NCI-H1092 (cell line): Measurements from ENCODE around the gene SPATA13.

ENCODE experiments used
- DNase-seq: peaks from one replicate; lab custom pipeline; 2025; lab: John Stamatoyannopoulos, UW

Gene SPATA13

DNA sequence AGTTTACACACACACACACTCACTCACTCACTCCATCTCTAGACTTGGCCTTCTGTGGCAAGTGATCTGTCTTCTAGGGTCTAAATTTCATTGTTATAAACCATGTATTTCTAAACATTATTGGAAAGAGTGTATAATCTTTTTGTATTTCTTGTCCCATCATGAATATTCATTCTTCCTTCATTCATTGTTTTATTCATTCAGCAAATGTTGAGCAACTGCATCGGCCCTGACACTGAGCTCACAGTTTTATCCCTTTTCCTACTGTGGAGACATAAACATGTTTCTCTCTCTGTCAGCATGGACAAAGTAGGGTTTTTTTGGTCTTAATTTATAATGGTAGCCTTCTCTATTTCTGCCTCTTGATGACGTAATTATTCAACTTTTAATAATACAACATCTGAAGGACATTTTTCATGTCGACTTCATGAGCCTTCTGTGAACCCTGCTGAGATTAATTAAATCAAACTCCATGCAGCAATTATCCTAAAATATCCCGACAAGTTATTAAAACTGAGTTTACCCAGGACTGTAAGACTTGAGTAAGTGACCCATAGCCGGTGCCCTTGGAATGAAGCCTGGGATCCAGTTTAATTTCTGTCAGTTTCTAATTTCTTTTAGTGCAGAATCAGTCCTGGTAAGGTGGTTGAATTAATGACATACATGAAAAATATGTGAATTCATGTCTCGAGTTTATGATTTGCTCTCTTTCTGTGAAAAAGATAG, 7.3 kb downstream of the SPATA13 start:
- DNase-seq, result no peak

DNA sequence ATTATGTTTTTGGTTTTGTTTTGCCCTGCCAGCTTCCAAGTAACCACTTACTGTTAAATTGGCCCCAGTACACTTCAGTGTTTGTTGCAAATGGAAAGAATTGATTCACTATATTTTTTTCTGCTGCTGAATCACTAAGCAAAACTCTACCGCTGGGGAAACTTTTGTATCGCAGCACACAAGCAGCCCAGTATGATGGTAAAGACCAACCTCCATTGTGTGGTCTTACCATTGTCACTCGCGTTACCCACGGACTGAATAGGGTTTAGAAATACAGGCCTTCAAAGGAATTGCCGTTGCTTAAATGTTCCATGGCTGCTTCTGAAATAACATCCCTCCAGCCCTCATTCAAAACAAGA, 7.9 kb downstream of the SPATA13 start:
- DNase-seq, result no peak

DNA sequence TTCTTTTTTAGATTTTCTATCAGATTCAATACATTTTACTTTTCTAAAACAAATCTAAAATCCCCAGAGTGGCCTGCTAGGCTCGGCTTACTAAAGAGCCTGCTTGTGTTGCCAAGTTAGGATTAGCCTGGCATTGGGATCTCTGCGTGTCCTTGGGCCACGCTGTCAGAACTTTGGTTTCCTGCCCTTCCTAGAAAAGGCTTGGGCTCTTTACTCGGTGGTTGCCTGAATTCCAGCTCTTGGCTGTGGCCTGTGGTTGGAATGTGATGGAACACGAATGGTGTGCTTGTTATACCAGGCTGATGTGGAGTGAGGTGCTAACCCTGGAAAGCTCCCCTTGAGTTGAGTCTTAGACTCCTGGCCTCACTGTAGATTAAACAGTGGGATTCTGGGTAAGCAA, 8.5 kb downstream of the SPATA13 start:
- no peak for DNase-seq

DNA sequence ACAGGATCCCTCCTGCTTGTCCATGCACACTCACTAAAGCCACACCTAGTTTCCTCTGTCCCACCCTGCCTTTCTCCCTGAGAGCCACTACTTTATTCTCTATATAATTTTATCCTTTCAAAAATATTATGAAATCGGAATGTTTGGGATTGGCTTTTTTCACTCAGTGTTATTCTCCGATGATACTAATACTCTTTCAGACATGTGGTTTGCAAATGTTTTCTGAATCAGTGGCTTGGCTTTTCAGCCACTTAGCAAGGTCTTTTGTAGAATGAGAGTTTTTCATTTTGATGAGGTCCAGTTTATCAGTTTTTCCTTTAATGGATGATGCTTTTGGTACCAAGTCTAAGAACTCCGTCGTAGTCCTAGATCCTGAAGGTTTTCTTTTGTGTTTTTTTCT, 11.6 kb downstream of the SPATA13 start:
- no peak for DNase-seq

DNA sequence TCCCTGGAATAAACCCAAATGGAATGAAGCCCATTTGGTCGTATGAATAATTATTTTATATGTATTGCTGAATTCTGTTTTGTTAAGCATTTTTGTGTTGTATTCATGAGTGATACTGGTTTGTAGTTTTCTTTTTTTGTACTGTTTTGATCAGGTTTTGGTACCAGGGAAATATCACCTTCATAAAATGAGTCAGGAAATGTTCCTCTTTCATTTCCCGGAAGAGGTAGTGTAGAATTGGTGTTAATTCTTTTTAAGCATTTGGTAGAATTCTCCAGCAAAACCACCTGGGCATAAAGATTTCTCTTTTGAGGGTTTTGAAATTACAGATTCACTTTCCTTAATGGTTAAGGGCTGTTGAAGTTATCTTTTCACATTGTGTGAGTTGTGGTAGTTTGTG, 13.3 kb downstream of the SPATA13 start:
- no peak for DNase-seq

DNA sequence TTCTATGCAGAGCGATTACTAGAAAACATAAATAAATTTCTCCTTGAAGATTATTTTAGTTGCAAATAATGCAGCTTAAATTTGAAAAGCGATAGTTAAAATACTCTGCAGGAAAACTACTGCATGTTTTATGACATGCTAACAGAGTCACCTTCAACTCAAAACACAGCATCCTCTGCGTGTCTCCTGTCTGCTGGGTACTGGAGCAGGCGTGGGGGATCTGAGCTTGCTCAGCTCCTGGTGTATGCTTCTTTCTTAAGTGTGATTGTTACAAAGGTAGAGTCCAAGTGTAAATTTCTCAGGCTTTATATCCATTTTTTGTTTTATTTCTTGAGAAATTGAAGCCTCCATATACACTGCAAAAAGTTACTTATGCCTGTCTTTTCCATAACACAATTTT, 15.3 kb downstream of the SPATA13 start:
- DNase-seq, result no peak

DNA sequence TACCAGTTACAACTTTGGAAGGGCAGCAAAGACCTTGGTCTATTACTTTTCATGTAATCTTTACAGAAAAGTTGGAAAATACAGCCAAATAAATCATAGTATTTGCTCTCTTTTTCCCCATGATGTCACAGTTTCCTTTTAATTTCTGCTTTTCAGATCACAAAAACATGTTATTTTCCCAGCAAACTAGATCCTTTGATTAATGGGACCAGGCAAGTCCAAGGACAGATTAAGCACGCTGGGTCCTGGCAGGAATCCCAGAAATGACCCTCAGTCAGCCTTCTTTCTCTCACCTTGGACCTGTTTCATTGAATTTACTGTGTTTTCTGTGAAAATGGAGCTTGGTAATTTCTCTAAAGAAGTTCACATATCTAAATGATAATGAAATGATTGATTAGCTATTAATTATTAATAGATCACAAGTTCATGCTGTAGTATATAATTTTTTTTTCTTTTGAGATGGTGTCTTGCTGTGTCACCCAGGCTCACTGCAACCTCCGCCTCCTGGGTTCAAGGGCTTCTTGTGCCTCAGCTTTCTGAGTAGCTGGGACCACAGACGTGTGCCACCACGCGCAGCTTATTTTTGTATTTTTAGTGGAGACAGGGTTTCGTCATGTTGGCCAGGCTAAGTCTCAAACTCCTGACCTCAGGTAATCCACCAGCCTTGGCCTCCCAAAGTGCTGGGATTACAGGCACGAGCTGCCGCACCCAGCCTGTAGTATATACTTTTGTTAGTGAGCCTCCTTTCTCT, 16.0 kb downstream of the SPATA13 start:
- no peak for DNase-seq

DNA sequence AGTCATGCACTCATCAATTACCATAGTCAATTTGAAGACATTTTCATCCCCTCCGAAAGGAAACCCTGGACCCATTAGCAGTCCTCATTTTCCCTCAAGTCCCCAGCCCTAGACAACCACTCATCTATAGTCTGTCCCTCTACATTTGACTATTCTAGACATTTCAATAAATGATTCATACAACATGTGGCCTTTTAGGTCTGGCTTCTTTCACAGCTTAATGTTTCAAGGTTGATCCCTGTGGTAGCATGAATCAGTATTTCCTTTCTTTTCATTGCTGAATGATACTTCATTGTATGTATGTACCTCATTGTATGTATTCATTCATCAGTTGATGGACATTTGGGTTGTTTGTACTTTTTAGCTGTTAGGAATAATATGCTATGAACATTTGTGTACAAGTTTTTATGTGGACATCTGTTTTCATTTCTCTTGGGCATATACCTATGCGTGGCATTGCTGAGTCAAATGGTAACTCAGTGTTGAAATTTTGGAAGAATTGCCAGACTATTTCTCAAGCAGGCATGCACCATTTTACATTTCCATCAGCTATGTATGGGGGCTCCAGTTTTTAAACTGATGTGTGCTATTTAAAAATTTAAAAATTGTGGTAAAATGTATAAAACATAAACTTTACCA, 18.4 kb downstream of the SPATA13 start:
- no peak for DNase-seq

DNA sequence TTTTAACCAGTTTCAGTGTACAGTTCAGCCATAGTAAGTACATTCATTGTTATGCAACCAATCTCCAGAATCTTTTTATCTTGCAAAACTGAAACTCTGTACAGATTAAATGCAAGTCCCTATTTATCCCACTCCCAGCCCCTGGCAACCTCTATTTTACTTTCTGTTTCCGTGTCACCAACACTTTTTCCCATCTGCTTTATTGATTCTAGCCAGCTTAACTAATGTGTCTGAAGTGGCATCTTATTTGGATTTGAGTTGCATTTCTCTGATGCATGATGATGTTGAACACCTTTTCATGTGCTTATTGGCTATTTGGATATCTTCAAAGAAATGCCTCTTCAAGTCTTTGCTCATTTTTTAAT, 18.9 kb downstream of the SPATA13 start:
- no peak for DNase-seq

DNA sequence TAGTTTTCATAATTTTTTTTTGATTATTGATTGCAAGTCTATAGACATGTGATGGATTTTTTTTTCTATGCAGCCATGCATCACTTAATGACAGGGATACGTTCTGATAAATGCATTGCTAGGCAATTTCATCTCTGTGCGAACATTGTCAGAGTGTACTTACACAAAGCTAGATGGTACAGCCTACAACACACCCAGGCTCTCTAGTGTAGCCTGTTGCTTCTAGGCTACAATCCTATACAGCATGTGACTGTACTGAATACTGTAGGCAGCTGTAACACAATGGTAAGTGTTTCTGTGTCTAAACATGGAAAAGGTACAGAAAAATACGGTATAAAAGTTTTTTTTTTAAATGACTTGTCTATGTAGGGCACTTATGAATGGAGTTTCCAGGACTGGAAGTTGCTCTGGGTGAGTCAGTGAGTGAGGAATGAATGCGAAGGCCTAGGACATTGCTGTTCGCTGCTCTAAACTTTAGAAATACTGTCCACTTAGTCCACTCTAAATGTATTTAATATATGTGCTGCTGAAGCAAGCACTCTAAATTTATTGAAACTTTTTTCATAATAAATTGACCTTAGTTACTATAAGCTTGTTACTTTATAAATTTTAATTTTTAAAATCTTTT, 20.3 kb downstream of the SPATA13 start:
- no peak for DNase-seq

DNA sequence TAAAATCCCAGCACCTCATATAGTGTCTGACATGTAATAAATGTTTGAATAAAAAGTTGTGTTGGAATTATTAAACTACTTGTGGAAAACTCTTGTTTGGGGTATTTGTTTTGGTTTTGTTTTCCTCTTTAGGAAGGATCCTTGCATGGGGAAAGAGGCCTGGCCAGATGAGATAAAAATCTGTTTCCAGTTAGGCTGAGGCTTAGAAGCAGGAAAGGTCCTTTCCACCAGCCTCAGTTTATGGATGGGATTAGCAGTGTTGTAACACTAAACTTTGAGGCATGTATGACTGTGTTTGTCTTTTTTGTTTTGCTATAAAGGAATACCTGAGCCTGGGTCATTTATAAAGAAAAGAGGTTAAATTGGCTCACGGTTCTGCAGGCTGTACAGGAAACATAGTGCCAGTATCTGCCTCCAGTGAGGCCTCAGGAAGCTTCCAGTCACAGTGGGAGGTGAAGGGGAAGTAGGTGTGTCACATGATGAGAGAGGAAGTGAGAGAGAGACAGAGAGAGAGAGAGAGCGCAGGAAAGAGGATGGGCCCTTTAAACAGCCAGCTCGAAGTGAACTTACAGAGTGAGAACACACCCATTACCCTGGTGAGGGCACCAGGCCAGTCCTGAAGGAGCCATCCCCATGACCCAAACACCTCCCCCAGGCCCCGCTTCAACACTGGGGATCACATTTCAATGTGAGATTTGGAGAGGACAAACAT, 21.6 kb downstream of the SPATA13 start:
- no peak for DNase-seq

DNA sequence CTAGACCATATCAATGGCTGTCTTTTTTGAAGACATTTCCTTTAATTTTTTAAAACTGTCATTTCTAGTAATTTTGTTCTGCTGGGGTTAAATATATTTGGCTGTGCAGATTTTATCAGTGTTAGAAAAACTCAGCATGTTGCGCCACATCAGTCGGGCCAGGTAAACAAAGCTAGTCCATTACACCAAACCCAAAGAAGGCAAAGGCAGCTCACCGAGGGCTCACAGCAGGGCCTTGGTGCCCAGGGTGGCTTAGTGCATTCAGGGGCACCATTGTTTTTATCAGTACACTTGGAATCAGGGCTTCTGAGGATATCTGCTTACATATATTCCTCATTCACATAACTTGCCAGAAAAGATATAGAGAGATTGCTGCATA, 22.2 kb downstream of the SPATA13 start:
- no peak for DNase-seq

DNA sequence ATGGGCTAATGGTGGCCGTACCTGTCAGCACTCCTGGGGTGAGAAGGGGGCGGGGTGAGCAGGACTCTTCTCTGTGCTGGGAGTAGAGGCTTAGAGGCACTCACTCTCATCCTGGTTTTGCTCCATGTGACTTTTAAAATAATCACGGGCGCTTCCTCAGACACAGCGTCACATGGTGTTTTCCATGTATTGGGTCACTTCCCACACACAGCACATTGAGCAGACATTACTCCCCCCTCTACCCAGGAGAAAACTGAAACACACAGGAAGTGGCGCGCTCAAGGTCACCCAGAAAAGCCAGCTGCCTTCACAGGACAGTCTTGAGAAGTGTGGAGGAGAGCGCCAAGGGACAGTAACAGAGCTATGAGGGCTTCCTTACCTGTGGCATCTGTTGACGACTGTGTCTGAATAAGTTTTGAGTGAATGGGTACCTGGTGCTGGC, 23.2 kb downstream of the SPATA13 start:
- no peak for DNase-seq

DNA sequence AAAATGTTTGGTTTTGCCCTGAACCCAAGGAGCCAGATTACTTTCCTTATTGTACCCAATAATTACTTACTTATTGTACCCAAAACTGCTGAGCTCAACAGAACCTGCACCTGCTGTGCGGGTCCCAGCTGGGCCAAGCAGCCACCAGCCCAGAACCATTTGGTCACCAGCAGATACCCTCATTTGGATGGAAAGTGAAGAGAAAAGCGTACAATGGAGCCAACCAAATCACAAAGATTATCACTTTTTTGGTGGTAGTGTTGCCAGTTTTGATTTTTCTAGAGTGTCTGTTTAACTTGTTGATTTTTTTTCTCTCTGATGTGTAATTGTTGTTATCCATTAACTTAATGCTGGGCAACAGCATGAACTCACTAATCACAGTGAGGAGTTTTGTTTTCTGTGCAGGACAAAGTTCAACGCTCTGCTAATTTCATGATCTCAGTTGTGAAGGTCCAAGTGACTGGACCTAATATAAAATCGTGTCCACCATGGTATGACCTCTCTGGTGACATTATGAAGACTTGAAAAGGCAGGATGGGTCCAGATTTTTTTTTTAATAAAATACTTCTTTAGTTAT, 23.8 kb downstream of the SPATA13 start:
- DNase-seq, result no peak

DNA sequence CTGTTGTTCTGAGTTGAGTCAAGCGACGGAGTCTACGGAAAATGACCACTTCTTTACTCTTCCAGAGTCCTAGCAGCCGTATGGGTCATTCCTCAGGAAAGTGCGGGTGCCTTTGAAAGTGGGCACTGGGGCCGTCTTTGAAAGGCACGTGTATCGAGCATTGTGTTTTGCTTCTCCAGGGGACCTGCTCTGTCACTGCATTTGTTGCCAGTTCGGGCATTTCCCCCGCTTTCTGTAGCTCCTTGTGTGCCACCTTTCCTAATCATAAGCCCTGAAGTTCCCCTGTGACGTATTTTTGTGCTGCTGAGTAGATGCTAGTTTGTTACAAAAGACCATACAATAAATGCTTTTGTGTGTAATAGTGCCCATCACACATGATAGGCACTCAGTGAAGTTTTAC, 24.4 kb downstream of the SPATA13 start:
- no peak for DNase-seq

DNA sequence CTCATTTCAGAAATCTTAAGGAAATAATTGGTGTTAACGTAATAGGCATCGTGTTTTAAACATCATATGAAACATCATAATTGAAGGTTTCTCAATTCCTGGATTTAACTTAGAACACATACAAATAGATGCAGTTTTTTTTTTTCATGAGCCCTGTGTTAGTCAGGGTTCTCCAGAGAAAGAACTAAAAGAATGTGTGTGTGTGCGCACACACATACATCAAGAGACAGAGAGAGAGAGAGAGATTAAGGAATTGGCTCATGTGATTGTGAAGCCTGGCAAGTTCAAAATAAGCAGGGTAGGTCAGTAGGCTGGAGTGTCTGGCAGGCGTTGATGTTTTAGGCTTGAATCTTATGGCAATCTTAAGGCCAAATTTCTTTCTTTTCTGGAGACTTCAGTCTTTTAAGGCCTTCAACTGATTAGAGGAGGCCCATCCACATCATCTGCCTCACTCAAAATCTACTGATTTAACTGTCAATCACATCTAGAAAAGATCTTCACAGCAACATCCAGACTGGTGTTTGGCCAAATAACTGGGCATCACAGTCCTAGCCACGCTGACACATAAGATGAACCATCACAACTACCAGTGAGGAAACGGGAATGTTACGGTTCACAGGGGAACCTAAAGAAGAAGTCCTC, 25.2 kb downstream of the SPATA13 start:
- no peak for DNase-seq

DNA sequence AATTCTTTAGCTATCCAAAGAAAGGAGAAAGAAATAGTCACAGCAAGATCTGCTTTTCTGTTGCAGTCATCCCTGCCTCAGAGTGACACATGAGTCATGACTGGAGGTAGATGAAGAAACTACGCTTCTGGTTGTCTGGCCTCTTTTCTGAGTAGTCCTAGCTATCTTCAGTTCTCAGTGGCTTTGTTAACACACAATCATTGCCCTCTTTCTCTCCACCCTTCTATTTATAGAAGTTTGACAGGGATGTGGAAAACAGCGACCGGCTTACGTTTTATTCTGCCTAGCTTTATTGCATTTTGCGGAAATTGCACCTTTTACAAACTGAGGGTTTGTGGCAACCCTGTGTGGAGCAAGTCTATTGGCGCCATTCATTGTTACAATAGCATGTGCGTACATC, 26.7 kb downstream of the SPATA13 start:
- DNase-seq, result no peak

DNA sequence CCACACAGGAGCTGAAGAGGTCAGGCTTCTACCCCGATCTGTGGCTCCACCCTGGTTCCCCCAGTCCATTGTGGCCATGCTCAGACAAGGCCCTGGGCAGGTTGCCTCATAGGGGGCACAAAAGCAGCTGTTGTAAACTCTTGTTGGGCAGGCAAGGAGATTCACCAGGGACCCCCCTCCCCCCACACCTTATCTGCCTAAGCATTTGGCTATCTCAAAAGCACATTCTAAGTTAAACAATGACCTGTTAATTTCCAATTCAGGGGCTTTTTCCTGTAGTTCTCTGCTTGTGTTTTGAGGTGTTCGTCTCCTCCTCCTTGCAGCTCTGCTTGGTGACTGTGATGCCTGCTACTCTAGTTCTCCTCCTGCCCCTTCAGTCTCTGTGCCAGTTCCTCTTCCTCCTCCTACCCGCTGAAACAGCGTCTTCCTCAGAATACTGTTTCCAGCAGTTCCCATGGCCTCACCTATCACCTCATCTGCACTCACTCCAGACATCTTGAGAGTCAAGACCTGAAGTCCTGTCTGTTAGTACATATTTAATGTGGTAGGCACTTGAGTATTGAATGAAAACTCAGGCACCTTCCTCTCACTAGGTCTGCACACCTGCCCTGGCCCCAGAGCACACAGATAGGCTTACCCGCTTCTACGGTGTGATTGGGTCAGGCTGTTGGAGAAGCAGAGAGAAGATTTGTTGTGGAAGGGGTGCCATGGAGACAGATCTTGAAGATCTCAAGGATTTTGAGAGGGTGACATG, 31.7 kb downstream of the SPATA13 start:
- no peak for DNase-seq

DNA sequence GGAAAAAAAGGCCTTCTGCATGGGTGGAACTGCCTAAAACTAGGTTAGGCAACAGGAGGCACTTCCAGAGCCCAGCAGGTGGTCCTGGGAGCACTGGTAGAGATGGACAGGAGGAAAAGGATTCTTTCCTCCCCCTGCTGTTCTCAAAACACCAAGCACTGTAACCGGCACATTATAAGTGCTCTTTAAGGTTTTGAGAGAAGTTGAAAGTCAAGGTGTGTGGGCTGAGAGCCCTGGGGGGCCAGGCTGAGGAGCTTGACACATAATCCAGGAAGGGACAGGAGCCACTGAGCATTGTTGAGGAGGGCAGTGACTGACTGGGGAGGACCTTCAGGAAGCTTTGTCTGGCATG, 32.3 kb downstream of the SPATA13 start:
- DNase-seq, result no peak

DNA sequence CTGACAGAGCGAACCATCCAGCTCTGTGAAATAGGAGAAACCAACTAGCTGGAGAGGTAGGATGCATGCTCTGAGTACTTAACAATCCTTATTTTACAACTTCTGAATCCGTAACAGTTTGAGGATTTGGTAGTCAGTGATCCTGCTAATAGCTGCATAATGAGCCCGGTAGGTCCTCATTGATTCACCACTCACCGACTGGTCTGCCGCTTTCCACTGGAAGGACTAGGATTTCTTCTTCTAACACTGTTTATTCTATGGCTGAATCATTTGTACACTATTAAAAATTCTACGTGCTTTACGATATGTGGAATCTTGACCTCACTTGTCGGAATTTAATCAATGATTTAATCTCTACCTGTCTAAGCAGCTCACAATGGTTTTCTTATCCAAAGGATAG, 33.9 kb downstream of the SPATA13 start:
- no peak for DNase-seq

DNA sequence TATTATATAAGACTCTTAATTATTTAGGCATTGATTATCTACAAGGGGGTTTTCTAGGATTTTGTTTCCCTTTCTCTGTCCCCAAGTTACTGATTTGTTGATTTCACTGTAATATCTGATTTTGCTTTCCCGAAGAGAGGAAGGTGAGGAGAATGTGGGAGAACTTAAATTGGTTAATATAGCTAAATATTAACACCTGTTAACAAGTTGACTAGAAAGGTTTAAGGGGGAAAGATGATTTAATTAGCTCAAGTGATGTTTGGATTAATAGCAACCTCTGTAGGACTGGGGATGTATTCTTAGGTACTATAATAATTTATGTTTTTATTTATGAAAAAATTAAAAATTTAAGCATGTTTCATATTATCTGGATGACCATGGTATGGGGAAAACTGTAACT, 35.1 kb downstream of the SPATA13 start:
- DNase-seq, result no peak
